ENCODE data around the gene REC8.
A peak's percentile ranks its signal among the peaks of the same experiment; 100 is the strongest.
"Not testable (repeated sequence)": the region's sequence is repeated elsewhere in the genome, so short reads cannot be mapped to it uniquely, and the experiment has no call there.

Gene REC8

GRCh38 chr14:24185026-24185425, 13.1 kb downstream of the REC8 start:
- DNase-seq = no peak

GRCh38 chr14:24185741-24186140, 13.9 kb downstream of the REC8 start:
- no peak for DNase-seq

- no peak for DNase-seq
These were observed 15.1 kb downstream of the REC8 start for GRCh38 chr14:24186831-24187538.

GRCh38 chr14:24187539-24187915, 15.6 kb downstream of the REC8 start:
- no peak for DNase-seq

GRCh38 chr14:24188251-24189058, 16.6 kb downstream of the REC8 start, which contains the start of gene IPO4:
IPO4 (minus strand) TSS chr14:24188816; CDS start chr14:24188787, 29 bp downstream.
- DNase-seq = peak; percentile 92 to 96

- no peak for DNase-seq
These were observed 17.1 kb downstream of the REC8 start for GRCh38 chr14:24189059-24189375.

- DNase-seq = no peak
These were observed 17.6 kb downstream of the REC8 start for GRCh38 chr14:24189460-24189859.

GRCh38 chr14:24190416-24190815, 18.5 kb downstream of the REC8 start:
- no peak for DNase-seq

- DNase-seq = no peak
These were observed 21.1 kb downstream of the REC8 start for GRCh38 chr14:24192933-24193332.

- DNase-seq = no peak
These were observed 22.4 kb downstream of the REC8 start for GRCh38 chr14:24194186-24194872.

GRCh38 chr14:24194873-24195185, 22.9 kb downstream of the REC8 start:
- DNase-seq = no peak

- DNase-seq = peak; percentile 71 to 76
These were observed 23.5 kb downstream of the REC8 start, which contains the start of gene TM9SF1 for GRCh38 chr14:24195186-24196070. TM9SF1 (minus strand) TSS chr14:24195441; CDS start chr14:24195019, 422 bp downstream.

GRCh38 chr14:24196071-24197055, 24.5 kb downstream of the REC8 start:
- no peak for DNase-seq

- no peak for DNase-seq
These were observed 25.2 kb downstream of the REC8 start for GRCh38 chr14:24197056-24197450.

GRCh38 chr14:24198814-24199524, 27.1 kb downstream of the REC8 start:
- DNase-seq = no peak

GRCh38 chr14:24202538-24202937, 30.7 kb downstream of the REC8 start:
- DNase-seq = not testable (repeated sequence)

- not testable (repeated sequence) for DNase-seq
These were observed 31.5 kb downstream of the REC8 start for GRCh38 chr14:24203249-24203886.

GRCh38 chr14:24204163-24205146, 32.6 kb downstream of the REC8 start:
- DNase-seq = no peak

Data from NCI-H1930 (cell line).